HCT116 (cell line): ENCODE data around the gene CEACAM5.

ENCODE experiments used
- TF ChIP-seq, protein P1 (sequence below), 3 experiments: fragments of 200-600 bp in 1 of 3; sonication (generic) in 1 of 3; IDR thresholded peaks in 2 of 3; conservative IDR thresholded peaks in 1 of 3; 2 replicates each; pipeline ENCODE4 v1.5.1; 2012 to 2017; ENCODE audit warnings: low read depth in 2 of 3, low read length in 2 of 3, antibody characterized with exemption in 1 of 3, borderline replicate concordance in 1 of 3, control low read depth in 1 of 3, mild to moderate bottlenecking in 1 of 3, mixed read lengths in 1 of 3, mixed run types in 1 of 3, moderate library complexity in 1 of 3; ENCODE audit not compliant: insufficient read depth in 1 of 3
- TF ChIP-seq, protein P2 (sequence below): IDR thresholded peaks from 2 replicates; pipeline ENCODE4 v1.6.1; 2012

DNA sequence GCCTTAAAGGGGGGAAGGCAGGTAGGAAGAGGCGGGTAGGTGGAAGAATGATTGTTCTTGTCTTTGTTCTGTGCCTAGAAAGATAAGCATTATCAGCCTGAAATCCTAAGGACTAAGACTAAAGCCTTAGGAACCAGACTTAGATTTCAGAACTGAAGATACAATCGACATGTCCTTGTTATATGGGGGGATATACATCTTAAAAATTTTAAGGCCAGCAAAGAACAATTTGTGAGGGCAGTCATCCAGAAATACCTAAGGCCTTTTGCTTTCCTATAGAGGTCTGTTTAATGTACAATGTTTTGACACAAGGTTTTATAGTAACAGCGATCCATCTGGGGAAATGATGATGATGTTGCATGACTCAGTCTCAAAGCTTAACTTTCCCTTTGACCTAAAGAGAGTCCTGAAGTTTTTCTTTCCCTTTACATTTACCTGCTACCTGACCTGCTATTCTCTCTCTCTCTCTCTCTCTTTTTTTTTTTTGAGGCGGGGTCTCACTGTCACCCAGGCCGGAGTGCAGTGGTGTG is 26.7 kb downstream of the CEACAM5 start:
- TF ChIP-seq, protein P1, sequence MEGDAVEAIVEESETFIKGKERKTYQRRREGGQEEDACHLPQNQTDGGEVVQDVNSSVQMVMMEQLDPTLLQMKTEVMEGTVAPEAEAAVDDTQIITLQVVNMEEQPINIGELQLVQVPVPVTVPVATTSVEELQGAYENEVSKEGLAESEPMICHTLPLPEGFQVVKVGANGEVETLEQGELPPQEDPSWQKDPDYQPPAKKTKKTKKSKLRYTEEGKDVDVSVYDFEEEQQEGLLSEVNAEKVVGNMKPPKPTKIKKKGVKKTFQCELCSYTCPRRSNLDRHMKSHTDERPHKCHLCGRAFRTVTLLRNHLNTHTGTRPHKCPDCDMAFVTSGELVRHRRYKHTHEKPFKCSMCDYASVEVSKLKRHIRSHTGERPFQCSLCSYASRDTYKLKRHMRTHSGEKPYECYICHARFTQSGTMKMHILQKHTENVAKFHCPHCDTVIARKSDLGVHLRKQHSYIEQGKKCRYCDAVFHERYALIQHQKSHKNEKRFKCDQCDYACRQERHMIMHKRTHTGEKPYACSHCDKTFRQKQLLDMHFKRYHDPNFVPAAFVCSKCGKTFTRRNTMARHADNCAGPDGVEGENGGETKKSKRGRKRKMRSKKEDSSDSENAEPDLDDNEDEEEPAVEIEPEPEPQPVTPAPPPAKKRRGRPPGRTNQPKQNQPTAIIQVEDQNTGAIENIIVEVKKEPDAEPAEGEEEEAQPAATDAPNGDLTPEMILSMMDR (IDR thresholded peaks at IDR 0.05 in 2 of 3, conservative IDR thresholded peaks at IDR 0.05 in 1 of 3; ENCODE audit: borderline replicate concordance in 1 of 3, insufficient read depth in 1 of 3, low read depth in 2 of 3, low read length in 2 of 3), result no peak
- TF ChIP-seq, protein P2, sequence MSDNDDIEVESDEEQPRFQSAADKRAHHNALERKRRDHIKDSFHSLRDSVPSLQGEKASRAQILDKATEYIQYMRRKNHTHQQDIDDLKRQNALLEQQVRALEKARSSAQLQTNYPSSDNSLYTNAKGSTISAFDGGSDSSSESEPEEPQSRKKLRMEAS, result no peak
